GM12878 (cell line): ENCODE results near the gene ZNF101. TPM values are rescaled to one million over a fixed set of nuclear protein-coding genes. Genes with fewer than 3 reads are reported as not detected.

ENCODE experiments used
- CBX5 ChIP-seq: sonication (generic); IDR thresholded peaks from 2 replicates; pipeline ENCODE4 v1.6.1; 2016; ENCODE audit warnings: low read depth, moderate library complexity, mild to moderate bottlenecking, inconsistent platforms
- CREB1 ChIP-seq: IDR thresholded peaks from 2 replicates; pipeline ENCODE4 v1.6.1; 2012; ENCODE audit warnings: low read depth, mild to moderate bottlenecking, inconsistent platforms
- FOXM1 ChIP-seq: IDR thresholded peaks from 2 replicates; pipeline ENCODE4 v1.6.1; 2012; ENCODE audit warnings: low read depth, mild to moderate bottlenecking, inconsistent platforms, low read length, moderate library complexity
- NRF1 ChIP-seq: conservative IDR thresholded peaks from 2 replicates; pipeline ENCODE4 v1.6.1; 2011; ENCODE audit warnings: mild to moderate bottlenecking, low read depth, low read length, improper control_type of control experiment
- POLR2AphosphoS2 ChIP-seq: IDR thresholded peaks from 2 replicates; pipeline ENCODE4 v1.6.1; 2011; ENCODE audit warnings: low read depth, mild to moderate bottlenecking, low read length, improper control_type of control experiment, moderate library complexity
- RELA ChIP-seq: fragments of 450-650 bp; IDR thresholded peaks from 2 replicates; pipeline ENCODE4 v1.8.0; 2014; ENCODE audit warnings: borderline replicate concordance; ENCODE audit not compliant: partially characterized antibody
- SMC3 ChIP-seq: IDR thresholded peaks from 2 replicates; pipeline ENCODE4 v1.6.1; 2011; ENCODE audit warnings: low read length, improper control_type of control experiment, borderline replicate concordance
- YY1 ChIP-seq: IDR thresholded peaks from 2 replicates; pipeline ENCODE4 v1.6.1; 2011; ENCODE audit warnings: low read depth, mild to moderate bottlenecking, low read length
- polyA plus RNA-seq, 11 experiments: library from polyadenylated mRNA; depleted of rRNA in 4 of 11; unstranded in 6 of 11; stranded (reverse) in 5 of 11; fragments of >200 nt; fragmentation: Nextera tagmentation in 4 of 11; fragmentation: Illumina TruSeq in 1 of 11; extraction: Ambion mirVana in 4 of 11; extraction: Trizol in 1 of 11; gene quantifications; 1 replicate in 1 of 11; 2 replicates in 10 of 11; pipeline versions ENCODE4 v1.2.1 to v1.2.3, GENCODE V29; 2011 to 2016; ENCODE audit warnings: inconsistent platforms in 2 of 11, missing spikeins in 2 of 11, low read depth in 1 of 11
- small RNA-seq: library from RNA; depleted of rRNA; stranded (forward); fragments of <200 nt; gene quantifications from one replicate; pipeline ENCODE3, GENCODE V24; 2014
- total RNA-seq, 4 experiments: library from RNA; depleted of rRNA in 3 of 4; stranded (reverse); fragments of >200 nt in 3 of 4; fragmentation: Illumina TruSeq in 1 of 4; extraction: Trizol in 1 of 4; gene quantifications; 2 replicates each; pipeline versions ENCODE4 v1.2.1 to v1.2.3, GENCODE V29; 2013 to 2021
- TF ChIP-seq, protein P1 (sequence below): fragments of 150-350 bp; IDR thresholded peaks from 2 replicates; pipeline ENCODE4 v1.6.1; 2016; ENCODE audit warnings: low read depth, low read length
- TF ChIP-seq, protein P2 (sequence below): fragments of 450-650 bp; IDR thresholded peaks from 2 replicates; pipeline ENCODE4 v1.6.1; 2016; ENCODE audit warnings: mild to moderate bottlenecking
- TF ChIP-seq, protein P3 (sequence below): fragments of 450-650 bp; formaldehyde crosslinking; IDR thresholded peaks from 2 replicates; pipeline ENCODE4 v1.5.0; 2022; ENCODE audit warnings: mild to moderate bottlenecking, missing genetic modification characterization

ZNF101 gene
- total and polyA plus RNA-seq, 10 of the 15 experiments (the other 5 are each of a cell fraction or from before 2014, with no cell fraction given) = 15.2 to 40.5 (median 19.8) TPM

DNA sequence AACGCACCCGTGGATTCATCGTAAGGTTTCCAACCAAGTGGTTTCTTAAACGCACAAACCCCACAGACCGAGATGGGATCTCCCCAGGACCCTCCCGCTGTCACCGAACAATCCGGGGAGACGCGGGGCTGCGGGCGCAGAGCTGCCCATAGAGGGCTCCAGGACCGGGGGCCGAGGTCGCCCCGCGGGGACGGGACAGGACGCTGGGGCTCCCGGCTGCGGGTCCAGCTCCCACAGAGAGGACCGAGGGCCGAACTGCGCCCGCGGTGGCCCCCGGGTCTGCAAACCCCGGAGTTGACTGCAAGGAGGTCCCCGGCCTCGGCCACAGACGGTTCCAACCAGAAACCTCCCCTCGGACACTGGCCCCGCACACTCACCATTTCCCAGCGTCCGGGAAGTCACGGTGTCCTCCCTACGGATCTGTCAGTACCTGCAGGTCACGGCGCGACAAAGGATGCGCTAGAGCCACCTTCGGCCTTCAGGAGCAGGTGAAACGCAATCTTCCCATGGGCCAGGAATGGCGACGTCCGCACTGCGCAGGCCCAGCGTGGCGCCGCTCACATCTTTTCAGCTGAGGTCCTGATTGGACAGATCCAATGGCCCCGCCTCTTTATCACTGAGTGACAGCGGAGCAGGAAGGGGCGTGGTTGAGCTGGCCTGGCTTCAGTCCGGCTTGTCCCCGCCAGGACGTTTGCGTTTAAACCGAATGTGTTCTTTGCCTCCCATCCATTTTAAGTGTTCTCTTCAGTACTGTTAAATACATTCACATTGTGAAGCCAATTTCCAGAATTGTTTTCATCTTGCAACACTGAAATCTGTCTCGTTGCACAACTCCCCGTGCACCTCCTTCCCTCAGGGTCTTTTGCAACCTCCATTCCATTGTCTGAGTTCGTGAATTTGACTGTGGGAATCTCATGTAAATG, 64.2 kb downstream of the ZNF101 start, which contains the start of gene ZNF14 (continued):
- TF ChIP-seq POLR2AphosphoS2 (peak; percentile 80; the same call in 1 of the 2 replicates), SMC3 (no peak), NRF1 (peak; percentile 84), CBX5 (0 out of 2 replicates have a peak, but pooled peaks have one; percentile 49), RELA (peak; percentile 13), FOXM1 (no peak), CREB1 (peak; percentile 19; the same call in 1 of the 2 replicates), YY1 (peak; percentile 90)
- TF ChIP-seq, protein P1, sequence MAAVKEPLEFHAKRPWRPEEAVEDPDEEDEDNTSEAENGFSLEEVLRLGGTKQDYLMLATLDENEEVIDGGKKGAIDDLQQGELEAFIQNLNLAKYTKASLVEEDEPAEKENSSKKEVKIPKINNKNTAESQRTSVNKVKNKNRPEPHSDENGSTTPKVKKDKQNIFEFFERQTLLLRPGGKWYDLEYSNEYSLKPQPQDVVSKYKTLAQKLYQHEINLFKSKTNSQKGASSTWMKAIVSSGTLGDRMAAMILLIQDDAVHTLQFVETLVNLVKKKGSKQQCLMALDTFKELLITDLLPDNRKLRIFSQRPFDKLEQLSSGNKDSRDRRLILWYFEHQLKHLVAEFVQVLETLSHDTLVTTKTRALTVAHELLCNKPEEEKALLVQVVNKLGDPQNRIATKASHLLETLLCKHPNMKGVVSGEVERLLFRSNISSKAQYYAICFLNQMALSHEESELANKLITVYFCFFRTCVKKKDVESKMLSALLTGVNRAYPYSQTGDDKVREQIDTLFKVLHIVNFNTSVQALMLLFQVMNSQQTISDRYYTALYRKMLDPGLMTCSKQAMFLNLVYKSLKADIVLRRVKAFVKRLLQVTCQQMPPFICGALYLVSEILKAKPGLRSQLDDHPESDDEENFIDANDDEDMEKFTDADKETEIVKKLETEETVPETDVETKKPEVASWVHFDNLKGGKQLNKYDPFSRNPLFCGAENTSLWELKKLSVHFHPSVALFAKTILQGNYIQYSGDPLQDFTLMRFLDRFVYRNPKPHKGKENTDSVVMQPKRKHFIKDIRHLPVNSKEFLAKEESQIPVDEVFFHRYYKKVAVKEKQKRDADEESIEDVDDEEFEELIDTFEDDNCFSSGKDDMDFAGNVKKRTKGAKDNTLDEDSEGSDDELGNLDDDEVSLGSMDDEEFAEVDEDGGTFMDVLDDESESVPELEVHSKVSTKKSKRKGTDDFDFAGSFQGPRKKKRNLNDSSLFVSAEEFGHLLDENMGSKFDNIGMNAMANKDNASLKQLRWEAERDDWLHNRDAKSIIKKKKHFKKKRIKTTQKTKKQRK = no peak
- TF ChIP-seq, protein P2, sequence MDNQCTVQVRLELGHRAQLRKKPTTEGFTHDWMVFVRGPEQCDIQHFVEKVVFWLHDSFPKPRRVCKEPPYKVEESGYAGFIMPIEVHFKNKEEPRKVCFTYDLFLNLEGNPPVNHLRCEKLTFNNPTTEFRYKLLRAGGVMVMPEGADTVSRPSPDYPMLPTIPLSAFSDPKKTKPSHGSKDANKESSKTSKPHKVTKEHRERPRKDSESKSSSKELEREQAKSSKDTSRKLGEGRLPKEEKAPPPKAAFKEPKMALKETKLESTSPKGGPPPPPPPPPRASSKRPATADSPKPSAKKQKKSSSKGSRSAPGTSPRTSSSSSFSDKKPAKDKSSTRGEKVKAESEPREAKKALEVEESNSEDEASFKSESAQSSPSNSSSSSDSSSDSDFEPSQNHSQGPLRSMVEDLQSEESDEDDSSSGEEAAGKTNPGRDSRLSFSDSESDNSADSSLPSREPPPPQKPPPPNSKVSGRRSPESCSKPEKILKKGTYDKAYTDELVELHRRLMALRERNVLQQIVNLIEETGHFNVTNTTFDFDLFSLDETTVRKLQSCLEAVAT = peak; percentile 12; the same call in 1 of the 2 replicates
- TF ChIP-seq, protein P3, sequence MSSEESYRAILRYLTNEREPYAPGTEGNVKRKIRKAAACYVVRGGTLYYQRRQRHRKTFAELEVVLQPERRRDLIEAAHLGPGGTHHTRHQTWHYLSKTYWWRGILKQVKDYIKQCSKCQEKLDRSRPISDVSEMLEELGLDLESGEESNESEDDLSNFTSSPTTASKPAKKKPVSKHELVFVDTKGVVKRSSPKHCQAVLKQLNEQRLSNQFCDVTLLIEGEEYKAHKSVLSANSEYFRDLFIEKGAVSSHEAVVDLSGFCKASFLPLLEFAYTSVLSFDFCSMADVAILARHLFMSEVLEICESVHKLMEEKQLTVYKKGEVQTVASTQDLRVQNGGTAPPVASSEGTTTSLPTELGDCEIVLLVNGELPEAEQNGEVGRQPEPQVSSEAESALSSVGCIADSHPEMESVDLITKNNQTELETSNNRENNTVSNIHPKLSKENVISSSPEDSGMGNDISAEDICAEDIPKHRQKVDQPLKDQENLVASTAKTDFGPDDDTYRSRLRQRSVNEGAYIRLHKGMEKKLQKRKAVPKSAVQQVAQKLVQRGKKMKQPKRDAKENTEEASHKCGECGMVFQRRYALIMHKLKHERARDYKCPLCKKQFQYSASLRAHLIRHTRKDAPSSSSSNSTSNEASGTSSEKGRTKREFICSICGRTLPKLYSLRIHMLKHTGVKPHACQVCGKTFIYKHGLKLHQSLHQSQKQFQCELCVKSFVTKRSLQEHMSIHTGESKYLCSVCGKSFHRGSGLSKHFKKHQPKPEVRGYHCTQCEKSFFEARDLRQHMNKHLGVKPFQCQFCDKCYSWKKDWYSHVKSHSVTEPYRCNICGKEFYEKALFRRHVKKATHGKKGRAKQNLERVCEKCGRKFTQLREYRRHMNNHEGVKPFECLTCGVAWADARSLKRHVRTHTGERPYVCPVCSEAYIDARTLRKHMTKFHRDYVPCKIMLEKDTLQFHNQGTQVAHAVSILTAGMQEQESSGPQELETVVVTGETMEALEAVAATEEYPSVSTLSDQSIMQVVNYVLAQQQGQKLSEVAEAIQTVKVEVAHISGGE (CRISPR knock-in tag) = no peak

Small RNA genes lying within 50 kb of the gene (small RNA-seq; reads per million reads assigned to genes)
- not detected for gene AC011458.2

Other genes starting within 250 kb of the ZNF101 start
Only the 7 nearest of the 12 such genes appear.
- 0.96 and 0.98 TPM in 2 replicates for gene YJEFN3, start 139.9 kb upstream of the ZNF101 start, total RNA-seq (2014; rRNA removed)
- gene YJEFN3, start 139.9 kb upstream of the ZNF101 start, total RNA-seq (2014; rRNA removed; fragmentation: Illumina TruSeq; extraction: Trizol) = 1.2 and 1.4 TPM in 2 replicates
- 5.6 and 5.9 TPM in 2 replicates for gene YJEFN3, start 139.9 kb upstream of the ZNF101 start, total RNA-seq (2021)
- 2.4 and 2.6 TPM in 2 replicates for gene YJEFN3, start 139.9 kb upstream of the ZNF101 start, polyA plus RNA-seq (2011; rRNA removed)
- gene YJEFN3, start 139.9 kb upstream of the ZNF101 start, polyA plus RNA-seq (2014; fragmentation: Illumina TruSeq; extraction: Trizol) = 4.6 and 5.2 TPM in 2 replicates
- under 1 TPM; 0.05 to 0.08 TPM for gene YJEFN3, start 139.9 kb upstream of the ZNF101 start, polyA plus RNA-seq (2014; fragmentation: Nextera tagmentation; extraction: Ambion mirVana)
- gene YJEFN3, start 139.9 kb upstream of the ZNF101 start, polyA plus RNA-seq (2014; rRNA removed) = 5.5 and 6.2 TPM in 2 replicates
- gene YJEFN3, start 139.9 kb upstream of the ZNF101 start, polyA plus RNA-seq (2016; fragmentation: Nextera tagmentation; extraction: Ambion mirVana) = 1 to 10 TPM; 6.3 to 6.9 TPM
- gene CILP2, start 130.6 kb upstream of the ZNF101 start, total RNA-seq (2014; rRNA removed) = 0.06 TPM in 1 of 2 replicates, not detected in the other
- gene CILP2, start 130.6 kb upstream of the ZNF101 start, total RNA-seq (2014; rRNA removed; fragmentation: Illumina TruSeq; extraction: Trizol) = not detected in 2 replicates
- 0.05 TPM in 1 of 2 replicates, not detected in the other for gene CILP2, start 130.6 kb upstream of the ZNF101 start, total RNA-seq (2021)
- gene CILP2, start 130.6 kb upstream of the ZNF101 start, polyA plus RNA-seq (2011; rRNA removed) = not detected in 2 replicates
- gene CILP2, start 130.6 kb upstream of the ZNF101 start, polyA plus RNA-seq (2014; fragmentation: Illumina TruSeq; extraction: Trizol) = not detected in 2 replicates
- gene CILP2, start 130.6 kb upstream of the ZNF101 start, polyA plus RNA-seq (2014; fragmentation: Nextera tagmentation; extraction: Ambion mirVana) = not detected
- gene CILP2, start 130.6 kb upstream of the ZNF101 start, polyA plus RNA-seq (2014; rRNA removed) = 0.08 TPM in 1 of 2 replicates, not detected in the other
- gene CILP2, start 130.6 kb upstream of the ZNF101 start, polyA plus RNA-seq (2016; fragmentation: Nextera tagmentation; extraction: Ambion mirVana) = under 1 TPM in 1 of 2 experiments, not detected in 1; 0.05 TPM
- gene PBX4, start 50.2 kb upstream of the ZNF101 start, total RNA-seq (2014; rRNA removed) = 7.1 and 10.1 TPM in 2 replicates
- gene PBX4, start 50.2 kb upstream of the ZNF101 start, total RNA-seq (2014; rRNA removed; fragmentation: Illumina TruSeq; extraction: Trizol) = 3.9 and 4.4 TPM in 2 replicates
- gene PBX4, start 50.2 kb upstream of the ZNF101 start, total RNA-seq (2021) = 7.7 and 9.6 TPM in 2 replicates
- gene PBX4, start 50.2 kb upstream of the ZNF101 start, polyA plus RNA-seq (2011; rRNA removed) = 12.6 and 15.8 TPM in 2 replicates
- 1.5 and 3.5 TPM in 2 replicates for gene PBX4, start 50.2 kb upstream of the ZNF101 start, polyA plus RNA-seq (2014; fragmentation: Illumina TruSeq; extraction: Trizol)
- under 1 TPM; 0.18 to 0.75 TPM for gene PBX4, start 50.2 kb upstream of the ZNF101 start, polyA plus RNA-seq (2014; fragmentation: Nextera tagmentation; extraction: Ambion mirVana)
- 17.3 and 18.8 TPM in 2 replicates for gene PBX4, start 50.2 kb upstream of the ZNF101 start, polyA plus RNA-seq (2014; rRNA removed)
- gene PBX4, start 50.2 kb upstream of the ZNF101 start, polyA plus RNA-seq (2016; fragmentation: Nextera tagmentation; extraction: Ambion mirVana) = 1 to 10 TPM; 2.7 to 4.1 TPM
- gene LPAR2, start 40.6 kb upstream of the ZNF101 start, total RNA-seq (2014; rRNA removed) = 9.4 and 11.3 TPM in 2 replicates
- gene LPAR2, start 40.6 kb upstream of the ZNF101 start, total RNA-seq (2014; rRNA removed; fragmentation: Illumina TruSeq; extraction: Trizol) = 5.0 and 6.3 TPM in 2 replicates
- 19.0 and 22.9 TPM in 2 replicates for gene LPAR2, start 40.6 kb upstream of the ZNF101 start, total RNA-seq (2021)
- gene LPAR2, start 40.6 kb upstream of the ZNF101 start, polyA plus RNA-seq (2011; rRNA removed) = 6.6 and 9.0 TPM in 2 replicates
- 8.6 and 12.6 TPM in 2 replicates for gene LPAR2, start 40.6 kb upstream of the ZNF101 start, polyA plus RNA-seq (2014; fragmentation: Illumina TruSeq; extraction: Trizol)
- gene LPAR2, start 40.6 kb upstream of the ZNF101 start, polyA plus RNA-seq (2014; fragmentation: Nextera tagmentation; extraction: Ambion mirVana) = 1 to 10 TPM in 1 of 2 experiments, under 1 TPM in 1; 0.98 to 3.2 TPM
- gene LPAR2, start 40.6 kb upstream of the ZNF101 start, polyA plus RNA-seq (2014; rRNA removed) = 17.3 and 23.8 TPM in 2 replicates
- gene LPAR2, start 40.6 kb upstream of the ZNF101 start, polyA plus RNA-seq (2016; fragmentation: Nextera tagmentation; extraction: Ambion mirVana) = 10 to 100 TPM in 1 of 2 experiments, 1 to 10 TPM in 1; 8.5 to 12.0 TPM
- gene GMIP, start 25.2 kb upstream of the ZNF101 start, total RNA-seq (2014; rRNA removed) = 35.1 and 39.6 TPM in 2 replicates
- 10.9 and 11.9 TPM in 2 replicates for gene GMIP, start 25.2 kb upstream of the ZNF101 start, total RNA-seq (2014; rRNA removed; fragmentation: Illumina TruSeq; extraction: Trizol)
- gene GMIP, start 25.2 kb upstream of the ZNF101 start, total RNA-seq (2021) = 58.4 and 63.5 TPM in 2 replicates
- 6.0 and 10.0 TPM in 2 replicates for gene GMIP, start 25.2 kb upstream of the ZNF101 start, polyA plus RNA-seq (2011; rRNA removed)
- 16.3 and 20.0 TPM in 2 replicates for gene GMIP, start 25.2 kb upstream of the ZNF101 start, polyA plus RNA-seq (2014; fragmentation: Illumina TruSeq; extraction: Trizol)
- gene GMIP, start 25.2 kb upstream of the ZNF101 start, polyA plus RNA-seq (2014; fragmentation: Nextera tagmentation; extraction: Ambion mirVana) = 1 to 10 TPM; 1.5 to 2.8 TPM
- 32.9 and 39.9 TPM in 2 replicates for gene GMIP, start 25.2 kb upstream of the ZNF101 start, polyA plus RNA-seq (2014; rRNA removed)
- gene GMIP, start 25.2 kb upstream of the ZNF101 start, polyA plus RNA-seq (2016; fragmentation: Nextera tagmentation; extraction: Ambion mirVana) = 10 to 100 TPM; 24.7 to 30.9 TPM
- gene ATP13A1, start 5.2 kb upstream of the ZNF101 start, total RNA-seq (2014; rRNA removed) = 33.1 and 38.1 TPM in 2 replicates
- 12.9 and 17.4 TPM in 2 replicates for gene ATP13A1, start 5.2 kb upstream of the ZNF101 start, total RNA-seq (2014; rRNA removed; fragmentation: Illumina TruSeq; extraction: Trizol)
- 90.3 and 91.0 TPM in 2 replicates for gene ATP13A1, start 5.2 kb upstream of the ZNF101 start, total RNA-seq (2021)
- gene ATP13A1, start 5.2 kb upstream of the ZNF101 start, polyA plus RNA-seq (2011; rRNA removed) = 14.0 and 21.4 TPM in 2 replicates
- 13.1 and 21.1 TPM in 2 replicates for gene ATP13A1, start 5.2 kb upstream of the ZNF101 start, polyA plus RNA-seq (2014; fragmentation: Illumina TruSeq; extraction: Trizol)
- 1 to 10 TPM in 1 of 2 experiments, under 1 TPM in 1; 0.37 to 1.4 TPM for gene ATP13A1, start 5.2 kb upstream of the ZNF101 start, polyA plus RNA-seq (2014; fragmentation: Nextera tagmentation; extraction: Ambion mirVana)
- 51.7 and 68.6 TPM in 2 replicates for gene ATP13A1, start 5.2 kb upstream of the ZNF101 start, polyA plus RNA-seq (2014; rRNA removed)
- 10 to 100 TPM; 67.8 to 74.3 TPM for gene ATP13A1, start 5.2 kb upstream of the ZNF101 start, polyA plus RNA-seq (2016; fragmentation: Nextera tagmentation; extraction: Ambion mirVana)
- gene ZNF14, start 64.3 kb downstream of the ZNF101 start, total RNA-seq (2014; rRNA removed) = 4.6 and 5.0 TPM in 2 replicates
- 6.7 and 7.1 TPM in 2 replicates for gene ZNF14, start 64.3 kb downstream of the ZNF101 start, total RNA-seq (2014; rRNA removed; fragmentation: Illumina TruSeq; extraction: Trizol)
- gene ZNF14, start 64.3 kb downstream of the ZNF101 start, total RNA-seq (2021) = 3.1 and 3.3 TPM in 2 replicates
- 5.5 and 8.9 TPM in 2 replicates for gene ZNF14, start 64.3 kb downstream of the ZNF101 start, polyA plus RNA-seq (2011; rRNA removed)
- 4.6 and 6.4 TPM in 2 replicates for gene ZNF14, start 64.3 kb downstream of the ZNF101 start, polyA plus RNA-seq (2014; fragmentation: Illumina TruSeq; extraction: Trizol)
- gene ZNF14, start 64.3 kb downstream of the ZNF101 start, polyA plus RNA-seq (2014; fragmentation: Nextera tagmentation; extraction: Ambion mirVana) = 1 to 10 TPM; 3.1 to 3.8 TPM
- 2.5 and 2.8 TPM in 2 replicates for gene ZNF14, start 64.3 kb downstream of the ZNF101 start, polyA plus RNA-seq (2014; rRNA removed)
- 1 to 10 TPM; 6.7 to 7.2 TPM for gene ZNF14, start 64.3 kb downstream of the ZNF101 start, polyA plus RNA-seq (2016; fragmentation: Nextera tagmentation; extraction: Ambion mirVana)